Measurements from ENCODE around the gene IGSF21.

- TF ChIP-seq CTCF (IDR thresholded peaks at IDR 0.05) = no peak
- TF ChIP-seq NFYB (CRISPR knock-in tag; conservative IDR thresholded peaks at IDR 0.05; ENCODE audit: low read depth) = no peak
Observed at GRCh38 chr1:18413541-18414305, 306.1 kb downstream of the IGSF21 start.

Measured in WTC11 (cell line).